Stimulated activated naive CD8-positive, alpha-beta T cell treated with anti-CD3 and anti-CD28 coated beads, Interleukin-15, Interleukin-2, amounts not matched to agents 100 ng/mL and 50 ng/mL, for 24 hours (primary cell): ENCODE data around the gene KIF20A.
"Not testable (repeated sequence)": the region's sequence is repeated elsewhere in the genome, so short reads cannot be mapped to it uniquely, and the experiment has no call there.

ENCODE experiments used
- H3K27ac Mint-ChIP-seq: one replicate; pipeline ENCODE4 v1.8.0; 2021; ENCODE audit warnings: mild to moderate bottlenecking, mixed read lengths
- H3K27me3 Mint-ChIP-seq: one replicate; pipeline ENCODE4 v1.8.0; 2021; ENCODE audit warnings: mixed read lengths
- H3K36me3 Mint-ChIP-seq: one replicate; pipeline ENCODE4 v1.8.0; 2021; ENCODE audit warnings: low read depth, mixed read lengths
- H3K4me1 Mint-ChIP-seq: one replicate; pipeline ENCODE4 v1.8.0; 2021; ENCODE audit warnings: low read depth, mixed read lengths
- H3K4me3 Mint-ChIP-seq: one replicate; pipeline ENCODE4 v1.8.0; 2021; ENCODE audit warnings: mild to moderate bottlenecking, mixed read lengths
- H3K9me3 Mint-ChIP-seq: one replicate; pipeline ENCODE4 v1.8.0; 2021; ENCODE audit warnings: mixed read lengths

The KIF20A gene

GRCh38 chr5:138169124-138169523 is 9.8 kb upstream of the KIF20A start:
- no peak overlapping the region for H3K27ac Mint-ChIP-seq
- H3K9me3 Mint-ChIP-seq: no peaks in the 10 kb centered on the region
- no peaks in the 10 kb centered on the region for H3K27me3 Mint-ChIP-seq
- H3K4me3 Mint-ChIP-seq: no peak overlapping the region
- H3K36me3 Mint-ChIP-seq: peaks cover 83% of the 10 kb centered on the region
- no peaks in the 10 kb centered on the region for H3K4me1 Mint-ChIP-seq

DNA sequence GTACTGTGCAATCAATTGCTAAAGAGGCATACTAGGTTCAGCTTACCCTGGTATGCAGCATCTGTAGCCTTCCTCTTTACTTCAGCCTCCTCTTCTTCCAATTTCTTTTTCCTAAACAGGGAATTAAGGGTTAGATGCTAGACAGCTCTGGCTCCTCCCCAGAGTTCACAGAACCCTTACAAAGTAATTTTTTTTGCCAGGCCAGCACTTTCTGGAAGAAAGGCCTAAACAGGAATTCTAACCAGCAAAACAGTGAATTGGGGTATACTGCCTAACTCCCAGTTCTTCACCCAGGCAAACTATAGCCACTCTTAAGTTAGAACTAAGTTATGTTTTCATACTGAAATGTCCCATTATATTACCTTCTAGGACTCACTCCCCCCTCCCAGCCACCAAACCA is 8.6 kb upstream of the KIF20A start:
- H3K4me1 Mint-ChIP-seq: no peaks in the 10 kb centered on the region
- no peak overlapping the region for H3K27ac Mint-ChIP-seq
- no peaks in the 10 kb centered on the region for H3K27me3 Mint-ChIP-seq
- H3K36me3 Mint-ChIP-seq: peaks cover 79% of the 10 kb centered on the region
- no peak overlapping the region for H3K4me3 Mint-ChIP-seq
- H3K9me3 Mint-ChIP-seq: no peaks in the 10 kb centered on the region

GRCh38 chr5:138177941-138178515 is 884 bp upstream of the KIF20A start:
- peaks cover 32% of the 10 kb centered on the region for H3K36me3 Mint-ChIP-seq
- no peak overlapping the region for H3K4me3 Mint-ChIP-seq
- H3K27ac Mint-ChIP-seq: no peak overlapping the region
- peaks cover 16% of the 10 kb centered on the region for H3K4me1 Mint-ChIP-seq
- no peaks in the 10 kb centered on the region for H3K27me3 Mint-ChIP-seq
- no peaks in the 10 kb centered on the region for H3K9me3 Mint-ChIP-seq

DNA sequence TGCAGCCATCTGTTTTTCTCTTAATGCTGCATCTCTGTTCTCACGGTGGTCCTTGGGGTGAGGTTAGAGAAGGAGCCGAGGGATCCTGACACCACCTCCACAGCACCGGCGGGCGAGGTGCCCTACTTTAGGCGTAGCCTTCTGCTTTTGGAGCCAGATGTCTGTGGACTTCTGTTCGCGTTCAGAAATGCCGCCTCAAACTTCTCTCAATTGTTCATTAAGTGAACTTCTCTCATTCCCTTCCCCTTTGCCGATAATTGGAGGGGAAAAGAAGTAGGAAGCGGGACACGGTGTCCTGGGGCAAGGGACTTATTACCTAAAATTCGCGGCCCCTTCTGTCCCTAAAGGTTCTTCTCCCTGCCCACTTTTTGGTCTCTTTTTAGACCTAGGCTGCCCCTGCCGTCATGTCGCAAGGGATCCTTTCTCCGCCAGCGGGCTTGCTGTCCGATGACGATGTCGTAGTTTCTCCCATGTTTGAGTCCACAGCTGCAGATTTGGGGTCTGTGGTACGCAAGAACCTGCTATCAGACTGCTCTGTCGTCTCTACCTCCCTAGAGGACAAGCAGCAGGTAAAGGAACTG is 455 bp downstream of the KIF20A start:
- Mint-ChIP-seq H3K4me3 (no peak overlapping the region), H3K4me1 (peaks cover 16% of the 10 kb centered on the region), H3K27me3 (no peaks in the 10 kb centered on the region), H3K36me3 (peaks cover 33% of the 10 kb centered on the region), H3K27ac (no peak overlapping the region), H3K9me3 (no peaks in the 10 kb centered on the region)

DNA sequence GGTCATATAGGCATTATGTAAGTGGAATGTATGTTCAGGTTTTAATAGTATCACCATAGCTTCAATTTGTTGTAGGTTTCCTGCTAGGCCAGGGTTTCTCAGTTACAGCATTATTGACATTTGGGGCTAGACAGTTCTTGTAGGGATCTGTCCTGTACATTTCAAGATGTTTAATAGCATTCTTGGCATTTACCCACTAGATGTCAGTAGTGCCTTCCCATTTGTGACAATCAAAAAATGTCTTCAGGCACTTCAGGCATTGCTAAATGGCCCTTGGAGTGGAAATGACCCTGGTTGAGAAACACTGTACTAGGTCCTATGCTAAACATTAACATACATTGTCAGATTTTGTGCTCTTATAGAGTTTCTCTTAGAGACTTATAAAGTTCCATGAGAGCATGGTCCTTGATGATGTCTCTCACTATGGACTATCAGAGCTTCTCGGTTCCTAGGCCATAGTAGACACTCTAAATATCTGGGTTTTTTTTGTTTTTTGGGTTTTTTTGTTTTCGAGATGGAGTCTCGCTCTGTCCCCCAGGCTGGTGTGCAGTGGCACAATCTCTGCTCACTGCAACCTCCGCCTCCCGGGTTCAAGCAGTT is 1.4 kb downstream of the KIF20A start:
- Mint-ChIP-seq H3K9me3 (no peaks in the 10 kb centered on the region), H3K27ac (no peak overlapping the region), H3K36me3 (peaks cover 32% of the 10 kb centered on the region), H3K27me3 (no peaks in the 10 kb centered on the region), H3K4me1 (peaks cover 16% of the 10 kb centered on the region), H3K4me3 (no peak overlapping the region)

- Mint-ChIP-seq H3K9me3 (no peaks in the 10 kb centered on the region), H3K27ac (no peak overlapping the region), H3K27me3 (no peaks in the 10 kb centered on the region), H3K4me1 (peaks cover 16% of the 10 kb centered on the region), H3K36me3 (peaks cover 32% of the 10 kb centered on the region), H3K4me3 (no peak overlapping the region)
Measured at GRCh38 chr5:138180841-138181240, 1.9 kb downstream of the KIF20A start.

GRCh38 chr5:138182808-138183207 is 3.9 kb downstream of the KIF20A start:
- H3K4me3 Mint-ChIP-seq: no peak overlapping the region
- H3K27me3 Mint-ChIP-seq: no peaks in the 10 kb centered on the region
- H3K4me1 Mint-ChIP-seq: peaks cover 13% of the 10 kb centered on the region
- peaks cover 45% of the 10 kb centered on the region for H3K36me3 Mint-ChIP-seq
- no peak overlapping the region for H3K27ac Mint-ChIP-seq
- no peaks in the 10 kb centered on the region for H3K9me3 Mint-ChIP-seq

- H3K4me3 Mint-ChIP-seq: no peak overlapping the region
- peaks cover under 1% of the 10 kb centered on the region for H3K4me1 Mint-ChIP-seq
- no peak overlapping the region for H3K27ac Mint-ChIP-seq
- peaks cover 69% of the 10 kb centered on the region for H3K36me3 Mint-ChIP-seq
- H3K9me3 Mint-ChIP-seq: no peaks in the 10 kb centered on the region
- H3K27me3 Mint-ChIP-seq: no peaks in the 10 kb centered on the region
Measured at GRCh38 chr5:138186002-138186447, 7.1 kb downstream of the KIF20A start.

DNA sequence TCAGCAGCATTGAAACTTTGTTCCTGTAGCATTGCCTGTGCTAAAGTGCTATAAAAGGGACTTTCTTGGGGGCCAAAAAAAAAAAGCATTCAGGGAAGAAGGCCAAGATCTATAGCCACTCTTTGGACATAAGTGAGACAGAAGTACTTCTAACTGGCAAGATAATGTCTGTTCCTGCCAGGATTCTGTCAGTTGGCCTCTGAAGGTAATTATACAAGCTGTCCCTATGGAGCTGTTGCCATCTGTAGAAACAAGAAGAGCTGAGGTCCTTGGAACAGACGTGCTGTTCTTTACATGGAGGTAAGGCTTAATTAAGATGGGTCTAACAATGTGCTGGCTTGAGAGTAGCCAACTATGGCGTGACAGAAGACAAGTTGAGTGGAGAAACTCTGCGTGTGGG is 9.7 kb downstream of the KIF20A start:
- no peaks in the 10 kb centered on the region for H3K4me1 Mint-ChIP-seq
- H3K4me3 Mint-ChIP-seq: no peak overlapping the region
- H3K36me3 Mint-ChIP-seq: peaks cover 78% of the 10 kb centered on the region
- no peak overlapping the region for H3K27ac Mint-ChIP-seq
- no peaks in the 10 kb centered on the region for H3K9me3 Mint-ChIP-seq
- no peaks in the 10 kb centered on the region for H3K27me3 Mint-ChIP-seq

- Mint-ChIP-seq H3K4me1 (no peaks in the 10 kb centered on the region), H3K27ac (no peak overlapping the region), H3K36me3 (peaks cover 60% of the 10 kb centered on the region), H3K9me3 (no peaks in the 10 kb centered on the region), H3K4me3 (no peak overlapping the region), H3K27me3 (no peaks in the 10 kb centered on the region)
Measured at GRCh38 chr5:138192826-138193225, 13.9 kb downstream of the KIF20A start.

DNA sequence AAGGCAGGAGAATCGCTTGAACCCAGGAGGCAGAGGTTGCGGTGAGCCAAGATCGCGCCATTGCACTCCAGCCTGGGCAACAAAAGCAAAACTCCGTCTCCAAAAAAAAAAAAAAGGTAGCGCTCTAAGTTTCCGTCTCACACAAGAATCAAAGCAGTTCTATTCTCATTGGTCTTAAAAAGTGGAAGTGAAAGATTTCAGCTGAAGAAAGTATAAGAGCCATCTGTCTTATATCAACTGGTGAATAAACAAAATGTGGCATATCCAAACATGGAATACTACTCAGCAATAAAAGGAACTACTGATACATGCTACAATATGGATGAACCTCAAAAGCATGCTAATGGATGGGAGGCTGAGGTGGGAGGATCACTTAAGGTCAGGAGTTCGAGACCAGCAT is 14.9 kb downstream of the KIF20A start:
- H3K9me3 Mint-ChIP-seq, H3K27me3 Mint-ChIP-seq, H3K4me1 Mint-ChIP-seq, H3K4me3 Mint-ChIP-seq, H3K27ac Mint-ChIP-seq: not testable (repeated sequence)
- H3K36me3 Mint-ChIP-seq: peaks cover 57% of the 10 kb centered on the region

DNA sequence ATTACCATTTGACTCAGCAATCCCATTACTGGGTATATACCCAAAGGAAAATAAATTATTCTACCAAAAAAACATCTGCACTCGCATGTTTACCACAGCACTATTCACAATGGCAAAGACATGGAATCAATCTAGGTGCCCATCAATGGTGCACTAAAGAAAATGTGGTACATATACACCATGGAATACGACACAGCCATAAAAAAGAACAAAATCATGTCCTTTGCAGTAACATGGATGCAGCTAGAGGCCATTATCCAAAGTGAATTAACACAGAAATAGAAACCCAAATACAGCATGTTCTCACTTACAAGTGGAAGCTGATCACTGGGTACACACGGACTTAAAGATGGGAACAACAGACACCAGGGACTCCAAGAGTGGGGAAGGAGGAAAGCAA is 32.1 kb downstream of the KIF20A start:
- peaks cover 27% of the 10 kb centered on the region for H3K36me3 Mint-ChIP-seq
- H3K4me3 Mint-ChIP-seq: peak overlapping the region; percentile 65
- no peaks in the 10 kb centered on the region for H3K9me3 Mint-ChIP-seq
- H3K27me3 Mint-ChIP-seq: no peaks in the 10 kb centered on the region
- peaks cover 28% of the 10 kb centered on the region for H3K4me1 Mint-ChIP-seq
- H3K27ac Mint-ChIP-seq: no peak overlapping the region

DNA sequence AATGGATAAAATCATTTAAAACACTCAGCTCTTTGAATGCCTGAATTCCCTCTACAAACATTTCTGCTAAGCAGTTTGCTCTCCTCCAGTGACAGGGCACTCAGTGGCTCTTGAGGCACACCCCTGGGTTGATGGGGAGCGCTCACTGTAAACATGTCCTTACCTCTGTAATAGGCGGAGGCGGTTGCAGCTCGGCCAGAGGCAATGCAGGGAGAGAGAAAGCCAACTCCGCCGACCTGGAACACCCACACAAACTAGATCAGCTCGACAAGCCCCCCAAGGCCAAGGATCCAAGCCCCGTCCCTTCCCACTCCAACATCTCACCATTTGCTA is 33.9 kb downstream of the KIF20A start:
- no peaks in the 10 kb centered on the region for H3K27me3 Mint-ChIP-seq
- H3K36me3 Mint-ChIP-seq: peaks cover 22% of the 10 kb centered on the region
- H3K9me3 Mint-ChIP-seq: no peaks in the 10 kb centered on the region
- H3K4me1 Mint-ChIP-seq: peaks cover 28% of the 10 kb centered on the region
- H3K4me3 Mint-ChIP-seq: peak overlapping the region; percentile 99
- H3K27ac Mint-ChIP-seq: peak overlapping the region; percentile 96

GRCh38 chr5:138213161-138214029 is 34.5 kb downstream of the KIF20A start, which contains the start of gene CDC23:
Gene CDC23 (minus strand): TSS chr5:138213323. CDS start chr5:138213312, 11 bp downstream.
- H3K36me3 Mint-ChIP-seq: peaks cover 18% of the 10 kb centered on the region
- no peaks in the 10 kb centered on the region for H3K9me3 Mint-ChIP-seq
- no peaks in the 10 kb centered on the region for H3K27me3 Mint-ChIP-seq
- peak within 1 kb of the TSS; percentile 99 for H3K4me3 Mint-ChIP-seq
- peaks cover 28% of the 10 kb centered on the region for H3K4me1 Mint-ChIP-seq
- peak within 1 kb of the TSS; percentile 96 for H3K27ac Mint-ChIP-seq

- Mint-ChIP-seq H3K27ac (no peak overlapping the region), H3K4me3 (no peak overlapping the region), H3K27me3 (no peaks in the 10 kb centered on the region), H3K9me3 (no peaks in the 10 kb centered on the region), H3K4me1 (peaks cover 18% of the 10 kb centered on the region), H3K36me3 (peaks cover 9% of the 10 kb centered on the region)
Measured at GRCh38 chr5:138216799-138217198, 37.9 kb downstream of the KIF20A start.
